Neural progenitor cell (in vitro differentiated cells): ENCODE data around the gene CD300LF.

Experiments
- CTCF ChIP-seq: fragments of 200-600 bp; sonication (generic); IDR thresholded peaks from 2 replicates; pipeline ENCODE4 v1.5.1; 2017; ENCODE audit warnings: antibody characterized with exemption, mild to moderate bottlenecking
- EZH2 ChIP-seq: fragments of 200-600 bp; sonication (generic); IDR thresholded peaks from 2 replicates; pipeline ENCODE4 v1.6.1; 2017; ENCODE audit warnings: antibody characterized with exemption, mild to moderate bottlenecking, moderate library complexity
- EZH2phosphoT487 ChIP-seq: fragments of 200-600 bp; sonication (generic); IDR thresholded peaks from 2 replicates; pipeline ENCODE4 v1.6.1; 2017; ENCODE audit warnings: antibody characterized with exemption

- TF ChIP-seq CTCF (no peak), EZH2 (no peak), EZH2phosphoT487 (no peak)
Measured at GRCh38 chr17:74755533-74755932, 42.8 kb upstream of the CD300LF start.
